Sigmoid colon (tissue), 4 donors: Measurements from ENCODE around the gene RHBDL2.

ENCODE experiments used
- EP300 ChIP-seq, 4 donors: sonication (generic); formaldehyde crosslinking; IDR thresholded peaks; one replicate each; pipeline ENCODE4 v1.6.1; 2017; ENCODE audit warnings: antibody characterized with exemption in 4 of 4
- POLR2A ChIP-seq, 2 donors: fragments of 450-650 bp; IDR thresholded peaks; one replicate each; pipeline ENCODE4 v1.6.1; 2016; ENCODE audit warnings: antibody characterized with exemption in 2 of 2, mild to moderate bottlenecking in 2 of 2, moderate library complexity in 2 of 2
- POLR2AphosphoS5 ChIP-seq, 4 donors: sonication (generic); formaldehyde crosslinking; IDR thresholded peaks; one replicate each; pipeline ENCODE4 v1.6.1; 2017; ENCODE audit warnings: antibody characterized with exemption in 4 of 4
- TF ChIP-seq, protein P1 (sequence below), 4 experiments: fragments of 450-650 bp in 3 of 4; fragments of 200-600 bp in 1 of 4; IDR thresholded peaks; one replicate each; pipeline ENCODE4 v1.5.1; 2016 to 2019; ENCODE audit warnings: antibody characterized with exemption in 4 of 4, mild to moderate bottlenecking in 3 of 4, moderate library complexity in 2 of 4

DNA sequence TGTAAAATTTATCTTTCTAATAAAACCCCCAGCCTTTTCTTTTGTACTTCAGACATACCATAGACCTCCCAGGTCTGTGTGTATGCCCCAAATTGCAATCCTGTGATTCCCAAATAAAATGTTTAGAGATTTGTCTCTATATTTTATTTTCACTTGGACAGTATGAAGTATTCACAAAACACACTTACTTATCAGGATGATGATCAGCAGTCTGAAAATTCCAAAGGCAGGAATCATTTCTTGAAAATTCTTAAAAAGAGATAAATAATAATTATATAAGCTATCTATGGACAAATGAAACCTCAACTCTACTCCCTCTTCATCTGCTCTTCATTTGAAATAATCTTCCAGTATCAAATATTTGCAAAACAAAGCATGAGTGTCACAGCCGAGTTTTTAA, 48.7 kb downstream of the RHBDL2 start:
- TF ChIP-seq POLR2A (IDR thresholded peaks at IDR 0.05) (no peak), POLR2AphosphoS5 (IDR thresholded peaks at IDR 0.05) (no peak), EP300 (IDR thresholded peaks at IDR 0.05) (no peak)
- TF ChIP-seq, protein P1, sequence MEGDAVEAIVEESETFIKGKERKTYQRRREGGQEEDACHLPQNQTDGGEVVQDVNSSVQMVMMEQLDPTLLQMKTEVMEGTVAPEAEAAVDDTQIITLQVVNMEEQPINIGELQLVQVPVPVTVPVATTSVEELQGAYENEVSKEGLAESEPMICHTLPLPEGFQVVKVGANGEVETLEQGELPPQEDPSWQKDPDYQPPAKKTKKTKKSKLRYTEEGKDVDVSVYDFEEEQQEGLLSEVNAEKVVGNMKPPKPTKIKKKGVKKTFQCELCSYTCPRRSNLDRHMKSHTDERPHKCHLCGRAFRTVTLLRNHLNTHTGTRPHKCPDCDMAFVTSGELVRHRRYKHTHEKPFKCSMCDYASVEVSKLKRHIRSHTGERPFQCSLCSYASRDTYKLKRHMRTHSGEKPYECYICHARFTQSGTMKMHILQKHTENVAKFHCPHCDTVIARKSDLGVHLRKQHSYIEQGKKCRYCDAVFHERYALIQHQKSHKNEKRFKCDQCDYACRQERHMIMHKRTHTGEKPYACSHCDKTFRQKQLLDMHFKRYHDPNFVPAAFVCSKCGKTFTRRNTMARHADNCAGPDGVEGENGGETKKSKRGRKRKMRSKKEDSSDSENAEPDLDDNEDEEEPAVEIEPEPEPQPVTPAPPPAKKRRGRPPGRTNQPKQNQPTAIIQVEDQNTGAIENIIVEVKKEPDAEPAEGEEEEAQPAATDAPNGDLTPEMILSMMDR (IDR thresholded peaks at IDR 0.05): no peak
